HG03439 (cell line): ENCODE data around the gene DNAH1.

Source experiments
- ATAC-seq: cut with Tn5 transposase; IDR thresholded peaks from one replicate; pipeline ENCODE4 v1.9.1; 2021; ENCODE audit warnings: mild to moderate bottlenecking, moderate library complexity; ENCODE audit not compliant: unreplicated experiment

The DNAH1 gene

GRCh38 chr3:52310861-52311575 is 5.1 kb upstream of the DNAH1 start:
- peak; percentile 41 for ATAC-seq

GRCh38 chr3:52311576-52312119 is 4.5 kb upstream of the DNAH1 start:
- no peak for ATAC-seq

- peak; percentile 10 for ATAC-seq
Observed at GRCh38 chr3:52313188-52313773, 2.8 kb upstream of the DNAH1 start.

- peak; percentile 79 for ATAC-seq
Observed at GRCh38 chr3:52313774-52314188, 2.3 kb upstream of the DNAH1 start.

GRCh38 chr3:52314489-52314888 is 1.6 kb upstream of the DNAH1 start:
- no peak for ATAC-seq

- ATAC-seq: no peak
Observed at GRCh38 chr3:52315006-52315405, 1.1 kb upstream of the DNAH1 start.

GRCh38 chr3:52317208-52318000 is 1.3 kb downstream of the DNAH1 start:
- no peak for ATAC-seq

GRCh38 chr3:52318186-52318816 is 2.2 kb downstream of the DNAH1 start:
- ATAC-seq: no peak

GRCh38 chr3:52319921-52320595 is 3.9 kb downstream of the DNAH1 start:
- no peak for ATAC-seq

GRCh38 chr3:52321481-52321880 is 5.4 kb downstream of the DNAH1 start:
- no peak for ATAC-seq

GRCh38 chr3:52322466-52322865 is 6.3 kb downstream of the DNAH1 start:
- no peak for ATAC-seq

GRCh38 chr3:52323526-52324295 is 7.6 kb downstream of the DNAH1 start:
- no peak for ATAC-seq

GRCh38 chr3:52324676-52325075 is 8.6 kb downstream of the DNAH1 start:
- ATAC-seq: no peak

- no peak for ATAC-seq
Observed at GRCh38 chr3:52325686-52326085, 9.6 kb downstream of the DNAH1 start.

- ATAC-seq: no peak
Observed at GRCh38 chr3:52326976-52327375, 10.9 kb downstream of the DNAH1 start.

- no peak for ATAC-seq
Observed at GRCh38 chr3:52327486-52328290, 11.6 kb downstream of the DNAH1 start.

- no peak for ATAC-seq
Observed at GRCh38 chr3:52328536-52329080, 12.5 kb downstream of the DNAH1 start.

- no peak for ATAC-seq
Observed at GRCh38 chr3:52330194-52330805, 14.2 kb downstream of the DNAH1 start.
